Measurements from ENCODE around the gene DYRK4. TPM values are rescaled to one million over a fixed set of nuclear protein-coding genes. Genes with fewer than 3 reads are reported as not detected.

The DYRK4 gene
- total RNA-seq, 2 experiments from 2014 or later = 5.4 to 7.2 TPM

DNA sequence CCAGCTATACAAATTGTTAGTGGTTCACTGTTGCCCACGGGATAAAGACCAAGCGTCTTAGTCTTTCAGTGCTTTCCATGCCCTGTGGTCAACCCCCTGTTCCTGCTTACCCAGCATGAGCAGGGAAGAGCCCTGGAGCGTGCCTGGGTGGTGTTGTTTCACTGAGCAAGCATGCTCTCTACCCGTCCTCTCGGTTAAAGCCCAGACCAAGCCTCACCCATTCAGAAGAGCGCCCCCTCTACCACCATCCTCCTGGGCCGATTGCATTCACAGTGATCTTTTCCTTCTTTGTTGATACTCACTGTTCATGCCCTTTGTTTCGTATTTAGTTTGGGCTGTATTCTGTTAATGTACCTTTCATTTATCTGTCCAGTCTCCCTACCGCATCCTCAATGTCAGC is 25.1 kb downstream of the DYRK4 start:
- DNase-seq (no peak), ATAC-seq (ENCODE audit: poor library complexity) (no peak)
- Histone ChIP-seq H3K27ac (ENCODE audit: low read depth in 1 of 2, low read length in 2 of 2) (no peak overlapping the region), H3K4me3 (ENCODE audit: low read length) (no peak overlapping the region), H3K36me3 (ENCODE audit: insufficient read depth, low read length) (no peaks in the 10 kb centered on the region), H3K27me3 (ENCODE audit: control insufficient read depth in 1 of 2, insufficient read depth in 2 of 2, low read length in 2 of 2) (no peaks in the 10 kb centered on the region), H3K9me3 (ENCODE audit: control insufficient read depth in 1 of 2, insufficient read depth in 1 of 2, low read length in 2 of 2) (no peaks in the 10 kb centered on the region), H3K4me1 (ENCODE audit: insufficient read depth, low read length) (no peaks in the 10 kb centered on the region)
- CTCF ChIA-PET = no interaction called here
- Mint-ChIP-seq H3K36me3 (ENCODE audit: low read depth) (no peaks in the 10 kb centered on the region), H3K4me3 (no peak overlapping the region), H3K27ac (no peak overlapping the region), H3K4me1 (ENCODE audit: low read depth) (no peaks in the 10 kb centered on the region), H3K9me3 (no peaks in the 10 kb centered on the region), H3K27me3 (peaks cover 4% of the 10 kb centered on the region)
- TF ChIP-seq CTCF (IDR thresholded peaks at IDR 0.05) = no peak
- POLR2A ChIA-PET = no interaction called here
- intact Hi-C loops (cut with DNase I, micrococcal nuclease) = no loop called here

GRCh38 chr12:4588916-4589315 is 26.9 kb downstream of the DYRK4 start:
- Mint-ChIP-seq H3K36me3 (ENCODE audit: low read depth) (no peaks in the 10 kb centered on the region), H3K27me3 (peaks cover 4% of the 10 kb centered on the region), H3K9me3 (no peaks in the 10 kb centered on the region), H3K4me1 (ENCODE audit: low read depth) (no peaks in the 10 kb centered on the region), H3K4me3 (no peak overlapping the region), H3K27ac (no peak overlapping the region)
- ChIA-PET POLR2A (no interaction called here), CTCF (no interaction called here)
- no peak for TF ChIP-seq CTCF (IDR thresholded peaks at IDR 0.05)
- Histone ChIP-seq H3K27me3 (ENCODE audit: control insufficient read depth in 1 of 2, insufficient read depth in 2 of 2, low read length in 2 of 2) (no peaks in the 10 kb centered on the region), H3K4me1 (ENCODE audit: insufficient read depth, low read length) (no peaks in the 10 kb centered on the region), H3K36me3 (ENCODE audit: insufficient read depth, low read length) (no peaks in the 10 kb centered on the region), H3K27ac (ENCODE audit: low read depth in 1 of 2, low read length in 2 of 2) (no peak overlapping the region), H3K9me3 (ENCODE audit: control insufficient read depth in 1 of 2, insufficient read depth in 1 of 2, low read length in 2 of 2) (no peaks in the 10 kb centered on the region), H3K4me3 (ENCODE audit: low read length) (no peak overlapping the region)
- intact Hi-C loops (cut with DNase I, micrococcal nuclease) = no loop called here
- no peak for ATAC-seq (ENCODE audit: poor library complexity)
- DNase-seq = no peak

DNA sequence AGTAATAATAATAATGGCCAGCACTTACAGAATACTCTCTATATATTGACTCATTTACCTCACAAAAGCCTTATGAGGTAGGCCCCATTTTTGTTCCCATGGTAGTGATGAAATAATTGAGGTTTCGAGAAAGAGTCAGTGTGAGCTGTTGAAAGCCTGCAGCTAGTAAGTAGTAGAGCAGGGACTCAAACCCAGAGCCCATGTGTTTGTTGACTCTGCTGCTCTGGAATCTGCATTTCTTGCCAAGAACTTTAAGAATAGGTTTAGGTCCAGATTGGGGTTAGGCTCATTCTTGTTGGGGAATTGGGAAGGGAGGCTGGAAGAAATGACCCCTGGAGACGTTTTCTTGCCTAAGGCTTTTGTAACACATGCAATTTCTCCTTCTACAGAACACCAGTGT is 27.9 kb downstream of the DYRK4 start:
- CTCF ChIA-PET = interaction anchor here (1.9 kb wide), 1 partner anchor 15 kb away, joined by 7 read pairs; no protein-coding TSS in a partner anchor

More for the DNA sequence above, 27.9 kb downstream of the DYRK4 start:
- TF ChIP-seq CTCF (IDR thresholded peaks at IDR 0.05) = no peak
- H3K27me3 ChIP-seq (ENCODE audit: control insufficient read depth in 1 of 2, insufficient read depth in 2 of 2, low read length in 2 of 2) = no peaks in the 10 kb centered on the region
- POLR2A ChIA-PET = no interaction called here
- Mint-ChIP-seq H3K9me3 (no peaks in the 10 kb centered on the region), H3K4me1 (ENCODE audit: low read depth) (no peaks in the 10 kb centered on the region), H3K4me3 (no peak overlapping the region), H3K36me3 (ENCODE audit: low read depth) (no peaks in the 10 kb centered on the region), H3K27me3 (peaks cover 9% of the 10 kb centered on the region), H3K27ac (no peak overlapping the region)
- no peaks in the 10 kb centered on the region for H3K36me3 ChIP-seq (ENCODE audit: insufficient read depth, low read length)
- H3K4me1 ChIP-seq (ENCODE audit: insufficient read depth, low read length) = no peaks in the 10 kb centered on the region
- H3K27ac ChIP-seq (ENCODE audit: low read depth in 1 of 2, low read length in 2 of 2) = no peak overlapping the region
- no peak overlapping the region for H3K4me3 ChIP-seq (ENCODE audit: low read length)
- no peaks in the 10 kb centered on the region for H3K9me3 ChIP-seq (ENCODE audit: control insufficient read depth in 1 of 2, insufficient read depth in 1 of 2, low read length in 2 of 2)
- intact Hi-C loops (cut with DNase I, micrococcal nuclease) = no loop called here
- ATAC-seq (ENCODE audit: poor library complexity) = no peak
- DNase-seq = no peak

Measured in CD4-positive, alpha-beta T cell (primary cell).